HG02885 (cell line): ENCODE results near the gene PYGM.

Source experiments
- ATAC-seq: cut with Tn5 transposase; IDR thresholded peaks from one replicate; pipeline ENCODE4 v1.9.1; 2021; ENCODE audit warnings: mild to moderate bottlenecking; ENCODE audit not compliant: unreplicated experiment, poor library complexity

Gene PYGM

DNA sequence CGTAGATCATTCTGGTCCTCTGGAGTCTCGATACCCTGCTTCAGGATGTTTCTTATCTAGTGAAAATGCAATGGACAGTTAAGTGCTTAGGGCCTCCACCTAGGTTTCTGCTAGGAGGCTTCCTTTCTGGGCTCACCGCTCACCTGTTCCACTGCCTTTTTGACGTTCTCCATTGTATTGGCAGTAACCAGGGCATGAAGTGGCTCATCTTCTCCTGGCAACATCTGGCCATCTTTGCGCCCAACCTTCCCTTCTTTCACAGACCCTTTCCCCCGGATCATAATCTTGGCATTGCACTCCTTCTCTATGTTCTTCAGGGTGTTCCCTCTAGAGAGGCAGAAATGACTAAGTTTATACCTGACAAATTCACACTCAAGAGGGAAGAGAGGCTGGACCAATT lies 9.5 kb upstream of the PYGM start:
- no peak for ATAC-seq

GRCh38 chr11:64768300-64768694 lies 8.5 kb upstream of the PYGM start:
- ATAC-seq = no peak

- no peak for ATAC-seq
Observed at GRCh38 chr11:64767344-64768299, 7.8 kb upstream of the PYGM start.

DNA sequence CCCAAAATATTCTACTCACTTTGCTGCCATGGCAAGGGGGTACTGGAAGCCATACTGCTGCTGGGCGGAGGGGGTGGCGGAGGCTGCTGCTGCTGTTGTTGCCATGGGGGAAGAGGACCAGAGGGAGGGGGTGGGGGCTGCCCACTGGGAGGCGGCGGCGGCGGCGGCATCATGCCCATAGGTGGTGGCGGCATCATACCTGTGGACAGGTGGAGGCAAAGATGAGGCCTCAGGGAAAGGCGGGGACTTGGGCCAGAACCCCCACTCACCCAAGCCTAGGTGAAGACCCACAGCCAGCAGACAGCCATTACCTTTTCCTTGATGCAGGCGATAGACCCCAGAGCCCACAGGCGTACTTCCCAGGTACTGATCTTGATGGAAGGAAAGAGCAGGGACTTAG lies 7.1 kb upstream of the PYGM start:
- no peak for ATAC-seq

DNA sequence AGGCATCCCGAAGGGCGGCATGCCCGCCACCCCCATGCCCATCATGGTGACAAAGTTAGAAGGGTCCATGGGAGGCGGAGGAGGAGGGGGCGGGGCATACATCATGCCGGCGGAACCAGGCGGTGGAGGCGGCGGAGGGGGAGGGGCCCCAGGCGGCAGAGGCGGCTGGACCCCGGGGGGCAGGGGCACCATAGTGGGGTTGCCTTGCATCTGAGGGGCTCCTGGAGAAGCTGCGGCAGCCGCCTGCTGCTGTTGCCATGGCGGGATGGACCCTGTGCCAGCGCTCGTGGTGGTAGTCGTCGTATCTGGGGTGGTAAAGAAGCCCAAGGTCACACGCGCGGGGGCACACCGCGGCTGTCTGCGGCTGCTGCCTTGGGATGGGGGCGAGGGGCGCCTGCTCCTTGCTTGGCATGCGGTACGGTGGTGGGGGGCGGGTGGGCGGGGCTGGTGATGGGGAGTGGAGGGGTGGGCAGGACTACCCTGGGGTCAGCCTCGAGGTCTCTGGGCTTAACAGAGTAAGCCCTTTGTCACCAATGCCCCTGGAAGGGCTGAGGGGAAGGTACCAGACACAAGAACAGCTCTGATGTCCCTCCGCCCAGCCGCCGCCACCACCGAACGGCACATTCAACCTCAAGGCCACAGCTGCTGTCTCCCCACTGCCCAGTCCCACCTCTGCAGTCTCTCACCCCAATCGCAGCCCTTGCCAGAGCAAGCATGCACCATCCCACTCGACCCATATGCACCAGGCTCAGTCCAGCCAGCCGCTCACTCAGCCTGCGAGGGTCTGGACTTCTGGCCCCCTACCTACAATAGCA lies 6.3 kb upstream of the PYGM start:
- no peak for ATAC-seq

GRCh38 chr11:64765291-64765850 lies 5.6 kb upstream of the PYGM start:
- ATAC-seq = no peak

GRCh38 chr11:64764753-64765152 lies 5.0 kb upstream of the PYGM start:
- ATAC-seq = no peak

DNA sequence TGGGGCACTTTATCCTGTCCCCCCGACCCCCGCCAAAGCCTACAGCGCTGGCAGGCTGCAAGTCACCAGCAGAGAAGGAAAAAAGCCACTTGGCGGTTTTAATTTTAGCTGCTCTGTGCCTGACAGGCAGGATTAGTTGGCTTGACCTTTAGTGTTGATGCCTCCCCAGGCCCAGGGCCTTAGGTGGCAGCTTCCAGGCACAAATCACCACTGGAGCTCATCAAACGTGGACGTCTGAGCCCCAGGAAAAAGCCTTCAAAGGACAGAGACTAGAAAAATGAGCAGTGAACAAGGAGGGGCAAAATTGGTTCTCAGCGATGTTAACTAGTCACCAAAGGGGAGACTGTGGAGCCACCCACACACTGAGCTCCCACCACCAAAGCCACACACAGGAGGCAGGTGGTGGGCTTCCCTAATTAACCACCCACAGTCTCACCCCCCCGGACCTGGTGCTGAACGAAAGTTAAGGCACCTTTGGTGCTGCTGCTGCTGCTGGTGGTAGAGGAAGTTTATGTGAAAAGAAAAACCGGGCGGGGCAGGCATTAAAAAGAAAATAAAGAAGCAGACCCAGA lies 4.4 kb upstream of the PYGM start:
- ATAC-seq = no peak

DNA sequence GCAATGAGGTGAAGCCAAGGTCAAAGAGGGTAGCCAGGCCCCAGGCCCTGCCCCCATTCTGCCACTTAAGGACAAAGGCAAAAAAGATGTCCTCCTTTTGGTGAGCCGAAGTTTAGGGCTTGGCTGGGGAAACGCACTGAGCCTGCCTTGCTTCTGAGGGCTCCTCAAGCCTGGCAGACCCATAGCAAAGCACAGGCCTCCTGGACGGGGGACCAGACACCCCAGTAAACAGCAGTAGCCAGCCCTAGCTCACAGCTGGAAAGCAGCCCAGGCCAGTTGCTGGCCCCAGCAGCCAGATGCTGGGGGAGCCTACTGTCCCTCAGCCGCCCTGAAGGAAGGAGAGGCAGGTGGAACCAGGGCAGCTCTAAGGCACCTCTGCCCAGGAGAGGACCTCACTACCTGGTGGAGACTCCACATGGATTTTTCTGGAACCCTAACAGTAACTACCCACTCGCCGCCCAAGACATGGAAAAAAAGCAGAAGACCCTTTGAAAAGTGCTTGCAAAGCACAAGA lies 3.8 kb upstream of the PYGM start:
- no peak for ATAC-seq

DNA sequence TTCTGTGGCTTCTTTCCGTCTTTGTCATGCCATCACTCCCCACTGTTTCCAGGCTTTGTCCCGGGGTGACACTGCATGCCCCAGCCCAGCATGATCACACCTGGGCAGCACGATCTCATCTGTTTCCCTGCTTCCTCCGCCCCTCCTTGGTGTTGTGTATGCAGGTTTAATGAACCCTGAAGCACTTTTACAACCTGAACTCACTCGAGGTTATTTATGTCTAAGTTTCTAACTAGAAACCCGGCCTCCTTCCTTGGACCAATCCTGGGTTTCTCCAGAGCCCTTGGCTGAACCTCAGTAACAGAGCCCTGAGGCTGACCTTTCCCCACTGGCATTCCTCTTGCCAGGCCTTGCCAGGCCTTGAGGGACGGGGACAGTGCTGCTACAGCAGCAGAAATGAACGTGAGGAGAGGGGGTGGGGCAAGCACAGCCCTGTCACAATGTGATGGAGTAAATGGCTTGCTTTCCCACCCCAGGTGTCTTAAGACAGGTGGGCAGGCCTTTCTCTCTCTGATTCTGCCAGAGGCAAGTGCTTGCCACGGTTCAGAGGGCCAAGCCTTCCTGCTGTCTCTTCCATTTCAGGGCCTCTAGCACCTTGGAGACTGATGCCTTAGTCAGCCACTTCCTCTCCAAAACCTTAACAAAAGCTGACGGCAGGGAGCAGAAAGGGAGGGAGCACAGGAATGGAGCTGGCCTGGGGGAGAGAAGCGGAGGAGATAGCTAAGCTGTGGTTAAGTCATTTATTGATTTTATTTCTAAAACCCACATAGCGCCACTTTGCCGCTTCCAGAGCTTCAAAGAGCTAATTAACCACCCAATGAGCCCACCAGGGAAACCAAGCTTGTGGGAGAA lies 3.1 kb upstream of the PYGM start:
- ATAC-seq = no peak

GRCh38 chr11:64762277-64762673 lies 2.5 kb upstream of the PYGM start:
- no peak for ATAC-seq

DNA sequence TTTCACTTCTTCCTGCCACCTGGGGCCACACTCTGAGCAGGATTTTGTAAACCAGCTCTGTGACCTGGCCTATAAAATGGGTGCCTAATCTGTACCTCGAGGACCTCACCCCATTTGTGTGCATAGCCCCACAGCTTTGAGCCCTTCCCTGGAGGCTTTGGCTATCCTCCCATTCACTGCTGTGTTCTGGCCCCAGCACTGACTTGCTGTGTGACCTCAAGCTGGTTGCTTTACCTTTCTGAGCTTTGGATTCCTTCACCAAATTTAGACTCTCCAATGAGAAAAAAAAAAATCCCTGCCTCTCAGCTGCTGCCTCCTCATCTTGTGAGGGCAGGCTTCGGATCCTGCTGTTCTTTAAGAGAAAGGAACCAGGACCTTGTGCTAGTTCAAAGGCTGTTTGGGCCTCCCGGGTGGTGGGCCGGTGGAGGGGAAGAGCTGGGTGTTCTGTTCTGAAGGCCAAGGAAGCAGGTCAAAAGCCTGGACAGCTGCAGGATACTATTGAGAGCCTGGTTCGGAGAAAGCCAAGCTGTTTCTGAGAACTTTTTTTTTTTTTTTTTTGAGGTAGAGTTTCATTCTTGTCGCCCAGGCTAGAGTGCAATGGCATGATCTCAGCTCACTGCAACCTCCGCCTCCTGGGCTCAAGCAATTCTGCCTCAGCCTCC lies 1.1 kb upstream of the PYGM start:
- ATAC-seq = no peak

- no peak for ATAC-seq
Observed at GRCh38 chr11:64759131-64759721, 548 bp downstream of the PYGM start.

GRCh38 chr11:64758330-64759079 lies 1.3 kb downstream of the PYGM start:
- no peak for ATAC-seq

DNA sequence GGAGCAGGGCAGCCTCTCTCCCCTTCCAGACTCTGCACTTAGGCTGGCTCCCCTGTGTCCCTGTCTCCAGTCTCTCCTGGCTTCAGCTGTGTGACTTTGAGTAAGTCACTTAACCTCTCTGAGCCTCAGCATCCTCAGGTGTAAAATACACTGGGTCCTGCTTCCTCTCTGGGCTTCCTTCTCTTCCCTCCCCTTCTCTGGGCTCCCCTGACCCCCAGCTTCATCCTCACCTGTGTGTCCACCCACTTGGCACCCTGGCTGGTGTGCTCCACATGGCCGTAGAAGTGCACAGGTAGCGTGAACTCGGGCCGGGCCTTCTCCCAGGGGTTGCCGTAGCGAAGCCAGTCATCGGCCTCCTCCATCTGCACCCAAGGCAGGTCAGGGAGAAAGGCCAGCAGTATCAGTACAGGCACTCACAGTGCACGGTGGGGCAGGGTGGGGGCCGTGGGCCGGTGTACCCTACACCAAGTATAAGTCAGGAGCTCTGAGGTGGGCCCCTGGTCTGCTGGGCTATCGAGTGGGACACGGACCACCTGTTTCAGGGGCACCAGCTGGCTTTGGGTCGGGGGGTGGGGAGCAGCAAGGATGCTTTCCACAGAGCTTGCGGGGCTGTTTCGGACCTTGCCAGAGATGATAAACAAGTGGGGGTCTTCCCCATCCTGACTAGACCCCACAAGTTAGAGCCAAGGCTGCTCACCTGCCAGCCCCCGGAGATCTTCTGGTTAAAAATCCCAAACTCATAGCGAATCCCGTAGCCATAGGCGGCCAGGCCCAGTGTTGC lies 2.0 kb downstream of the PYGM start:
- no peak for ATAC-seq

GRCh38 chr11:64755681-64756361 lies 4.0 kb downstream of the PYGM start:
- no peak for ATAC-seq
